GM19324 (cell line): ENCODE measurements around the gene ELMO1.
A peak's percentile ranks its signal among the peaks of the same experiment; 100 is the strongest.

ENCODE experiments used
- ATAC-seq: cut with Tn5 transposase; IDR thresholded peaks from one replicate; pipeline ENCODE4 v1.9.1; 2021; ENCODE audit warnings: mild to moderate bottlenecking, moderate library complexity; ENCODE audit not compliant: unreplicated experiment, low FRiP score

ELMO1 gene

DNA sequence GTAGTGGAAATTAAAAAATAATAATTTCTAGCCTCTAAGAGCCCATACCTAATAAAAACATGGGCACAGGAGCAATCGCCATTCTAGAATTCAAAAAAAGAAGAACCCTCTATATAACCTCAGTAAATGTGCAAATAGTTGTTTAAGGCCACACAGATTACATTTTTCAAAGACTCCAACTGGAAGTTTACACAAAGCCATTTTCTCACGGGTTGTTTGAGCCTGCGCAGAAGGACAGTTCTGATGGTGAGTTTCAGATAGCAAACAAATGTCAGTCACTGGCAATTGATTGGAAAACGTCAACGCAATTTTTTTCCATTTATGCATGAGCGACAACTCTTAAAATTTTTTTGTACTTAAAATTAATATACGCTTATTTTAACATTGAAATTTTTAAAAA lies 23.0 kb upstream of the ELMO1 start:
- ATAC-seq: no peak

- ATAC-seq: no peak
Measured at GRCh38 chr7:37467002-37467401, 18.3 kb upstream of the ELMO1 start.

GRCh38 chr7:37462138-37462537 lies 13.5 kb upstream of the ELMO1 start:
- no peak for ATAC-seq

DNA sequence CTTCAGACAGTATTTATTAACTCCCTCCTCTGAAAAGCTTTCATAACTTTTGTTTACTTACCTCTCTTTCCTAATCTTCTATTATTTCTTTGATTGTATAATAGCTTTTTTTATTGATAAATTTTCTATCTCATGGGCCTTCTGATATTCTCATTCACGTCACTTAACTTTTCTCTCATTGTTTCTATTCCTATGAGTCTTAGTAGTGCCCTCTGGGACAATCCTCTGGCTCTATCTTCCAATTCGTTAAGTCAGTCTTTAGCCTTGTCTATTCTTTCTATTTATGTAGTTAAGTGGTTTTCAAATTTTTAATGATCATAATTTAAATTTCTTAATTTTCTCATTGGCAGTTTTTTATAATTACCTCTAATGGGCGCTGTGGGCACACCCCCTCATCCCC lies 6.4 kb upstream of the ELMO1 start:
- ATAC-seq: no peak

- ATAC-seq: no peak
Measured at GRCh38 chr7:37452346-37452745, 3.7 kb upstream of the ELMO1 start.

GRCh38 chr7:37450035-37450434 lies 1.4 kb upstream of the ELMO1 start:
- ATAC-seq: no peak

DNA sequence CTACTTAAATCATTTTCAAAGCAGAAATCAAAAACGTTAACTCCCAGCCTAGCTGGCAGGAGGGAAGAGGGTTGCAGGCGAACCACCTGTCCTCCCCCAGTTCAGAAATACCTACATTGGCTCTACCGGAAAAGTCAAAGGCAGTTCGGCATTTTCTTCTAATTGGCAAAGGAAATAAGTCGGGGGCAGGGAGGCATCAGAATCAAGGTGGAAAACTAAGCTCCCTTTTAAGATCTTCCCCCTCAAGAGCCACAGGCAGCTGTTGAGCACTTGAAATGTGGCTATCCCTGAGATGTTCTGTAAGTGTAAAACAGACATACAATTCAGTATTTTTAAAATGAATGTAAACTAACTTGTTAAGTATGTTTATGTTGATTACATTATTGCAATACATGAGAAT lies 957 bp upstream of the ELMO1 start:
- ATAC-seq: no peak

GRCh38 chr7:37448011-37448635 lies 541 bp downstream of the ELMO1 start:
- ATAC-seq: peak; percentile 7

DNA sequence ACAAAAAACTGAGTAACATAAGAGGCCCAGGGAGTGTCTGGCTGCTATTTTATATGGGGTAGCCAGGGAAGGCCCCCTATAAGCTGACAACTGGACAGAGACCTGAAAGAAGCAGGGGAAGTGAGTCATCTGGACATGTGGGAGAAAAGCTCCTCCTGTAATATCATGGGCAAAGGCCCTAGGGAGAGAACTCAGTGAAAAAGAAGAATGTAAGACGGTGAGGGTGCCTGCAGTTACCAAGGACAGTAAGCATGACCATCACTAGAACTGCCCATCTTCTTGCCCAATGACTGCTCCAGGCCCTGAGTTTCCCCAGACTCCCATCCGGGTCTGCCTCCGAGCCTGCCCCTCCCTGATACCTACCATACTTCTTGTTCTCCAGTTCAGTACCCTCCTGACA lies 2.3 kb downstream of the ELMO1 start:
- ATAC-seq: no peak

- ATAC-seq: no peak
Measured at GRCh38 chr7:37445790-37446189, 2.9 kb downstream of the ELMO1 start.

- ATAC-seq: no peak
Measured at GRCh38 chr7:37445064-37445723, 3.5 kb downstream of the ELMO1 start.

- ATAC-seq: no peak
Measured at GRCh38 chr7:37443627-37444026, 5.0 kb downstream of the ELMO1 start.

- no peak for ATAC-seq
Measured at GRCh38 chr7:37442268-37442667, 6.4 kb downstream of the ELMO1 start.

DNA sequence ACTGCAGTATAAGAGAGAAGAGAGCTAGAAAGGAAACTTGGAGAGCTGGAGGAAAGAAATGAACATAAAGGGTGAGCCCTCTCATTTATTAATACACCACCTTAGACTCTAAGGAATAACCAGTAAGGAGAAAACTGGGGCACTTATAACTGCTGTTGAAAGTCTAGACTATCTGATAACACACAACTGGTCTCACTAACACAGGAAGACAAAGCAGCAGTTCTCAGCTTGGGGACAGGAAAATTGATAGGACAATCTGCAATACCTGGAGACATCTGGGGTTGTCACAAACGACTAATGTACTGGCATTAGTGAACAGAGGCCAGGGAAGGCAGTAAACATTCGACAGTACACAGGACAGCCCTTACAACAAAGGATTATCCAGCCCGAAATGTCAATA lies 6.8 kb downstream of the ELMO1 start:
- no peak for ATAC-seq

- no peak for ATAC-seq
Measured at GRCh38 chr7:37441386-37441760, 7.3 kb downstream of the ELMO1 start.

GRCh38 chr7:37440738-37441385 lies 7.8 kb downstream of the ELMO1 start:
- ATAC-seq: no peak

DNA sequence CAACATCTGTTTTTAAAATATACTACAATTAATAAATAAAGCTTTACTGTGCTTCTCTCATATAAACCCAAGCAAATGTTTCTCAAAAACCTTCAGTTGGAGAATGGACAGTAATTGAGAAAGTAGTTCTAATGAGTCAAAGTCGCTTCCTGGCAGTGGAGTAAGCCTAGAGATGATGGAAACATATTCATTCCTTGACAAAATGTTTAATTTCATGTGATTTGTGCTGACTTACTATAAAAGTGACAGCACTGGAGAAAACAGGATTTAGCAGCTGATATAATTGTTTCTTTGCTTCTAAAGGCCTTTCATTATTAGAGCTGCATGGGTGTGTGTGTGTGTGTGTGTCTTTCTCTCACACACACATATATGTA lies 9.0 kb downstream of the ELMO1 start:
- no peak for ATAC-seq

- no peak for ATAC-seq
Measured at GRCh38 chr7:37438906-37439652, 9.6 kb downstream of the ELMO1 start.

DNA sequence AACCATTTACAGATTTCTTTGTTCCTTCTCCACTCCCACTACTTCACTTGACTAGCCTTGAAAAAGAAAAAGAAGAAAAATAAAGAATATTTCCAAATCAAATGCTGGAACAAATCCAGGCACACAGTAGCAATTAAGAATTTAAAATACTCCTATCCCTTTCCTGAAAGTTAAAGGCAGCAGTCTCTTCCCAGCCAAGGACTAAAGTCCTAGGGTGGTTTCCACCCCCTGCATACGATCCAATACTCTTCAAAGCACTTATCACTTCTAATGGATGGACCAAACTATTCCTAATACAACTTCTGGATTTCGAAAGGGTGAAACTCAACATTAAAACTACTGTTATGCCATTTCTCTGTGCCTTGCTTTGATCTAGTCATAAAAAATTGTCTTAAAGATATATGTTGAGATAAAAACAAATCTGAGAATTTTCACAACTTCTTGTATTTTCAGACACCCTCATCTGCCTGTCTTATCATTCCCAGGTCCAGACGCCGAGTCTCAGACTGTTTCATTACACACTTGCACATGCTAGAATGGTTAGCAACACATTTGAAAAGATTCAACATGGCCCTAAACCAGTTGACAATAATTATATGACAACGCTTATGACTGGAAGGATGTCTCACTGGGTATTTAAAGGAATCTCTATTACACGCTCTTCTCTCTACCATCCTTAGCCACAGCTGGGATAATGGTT lies 13.4 kb downstream of the ELMO1 start:
- no peak for ATAC-seq

GRCh38 chr7:37434529-37434928 lies 14.1 kb downstream of the ELMO1 start:
- ATAC-seq: no peak

DNA sequence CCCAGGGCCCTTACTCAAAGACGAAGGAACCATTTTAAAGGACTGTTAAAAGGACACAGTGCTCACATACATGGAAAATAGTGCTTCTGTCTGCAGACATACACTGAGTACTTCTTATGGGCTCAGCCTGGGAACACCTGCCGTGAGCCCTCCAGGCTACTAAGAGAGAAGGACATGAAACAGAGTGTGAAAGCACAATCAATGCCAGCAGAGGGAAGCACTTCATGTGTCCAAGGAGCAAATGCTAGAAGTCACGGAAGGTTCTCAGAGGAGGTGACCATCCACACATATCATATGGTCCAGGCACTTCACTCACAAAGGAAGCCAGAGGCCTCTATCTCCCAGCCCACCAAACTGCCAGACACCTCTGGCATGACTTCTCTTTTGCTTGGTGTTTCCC lies 15.5 kb downstream of the ELMO1 start:
- no peak for ATAC-seq
